CMK (cell line): ENCODE data around the gene C14orf132.
"Not testable (repeated sequence)": the region's sequence is repeated elsewhere in the genome, so short reads cannot be mapped to it uniquely, and the experiment has no call there.

Experiments used
- DNase-seq: peaks from one replicate; pipeline ENCODE4 v3.0.0-alpha.2; 2010; ENCODE audit warnings: low read depth

The C14orf132 gene

GRCh38 chr14:96060186-96060933 lies 21.2 kb downstream of the C14orf132 start:
- no peak for DNase-seq

GRCh38 chr14:96062010-96062409 lies 22.8 kb downstream of the C14orf132 start:
- no peak for DNase-seq

- DNase-seq, result no peak
Measured at GRCh38 chr14:96062506-96062905, 23.3 kb downstream of the C14orf132 start.

GRCh38 chr14:96064866-96065265 lies 25.7 kb downstream of the C14orf132 start:
- DNase-seq, result no peak

- no peak for DNase-seq
Measured at GRCh38 chr14:96065661-96066459, 26.7 kb downstream of the C14orf132 start.

- DNase-seq, result no peak
Measured at GRCh38 chr14:96066976-96067375, 27.8 kb downstream of the C14orf132 start.

GRCh38 chr14:96067985-96068930 lies 29.1 kb downstream of the C14orf132 start:
- DNase-seq, result no peak

GRCh38 chr14:96069421-96069820 lies 30.3 kb downstream of the C14orf132 start:
- no peak for DNase-seq

- DNase-seq, result no peak
Measured at GRCh38 chr14:96071561-96071960, 32.4 kb downstream of the C14orf132 start.

GRCh38 chr14:96072076-96072475 lies 32.9 kb downstream of the C14orf132 start:
- no peak for DNase-seq

GRCh38 chr14:96072746-96073145 lies 33.6 kb downstream of the C14orf132 start:
- no peak for DNase-seq

GRCh38 chr14:96073260-96074039 lies 34.3 kb downstream of the C14orf132 start:
- DNase-seq, result not testable (repeated sequence)

- DNase-seq, result no peak
Measured at GRCh38 chr14:96077983-96078624, 38.9 kb downstream of the C14orf132 start.

- no peak for DNase-seq
Measured at GRCh38 chr14:96078625-96079016, 39.5 kb downstream of the C14orf132 start.

GRCh38 chr14:96079066-96079465 lies 39.9 kb downstream of the C14orf132 start:
- no peak for DNase-seq

- no peak for DNase-seq
Measured at GRCh38 chr14:96080571-96080970, 41.4 kb downstream of the C14orf132 start.

GRCh38 chr14:96081224-96081623 lies 42.1 kb downstream of the C14orf132 start:
- DNase-seq, result no peak

- no peak for DNase-seq
Measured at GRCh38 chr14:96081767-96082400, 42.7 kb downstream of the C14orf132 start.

- no peak for DNase-seq
Measured at GRCh38 chr14:96082420-96083300, 43.5 kb downstream of the C14orf132 start.
